ENCODE measurements around the gene HMX2.

The HMX2 gene

DNA sequence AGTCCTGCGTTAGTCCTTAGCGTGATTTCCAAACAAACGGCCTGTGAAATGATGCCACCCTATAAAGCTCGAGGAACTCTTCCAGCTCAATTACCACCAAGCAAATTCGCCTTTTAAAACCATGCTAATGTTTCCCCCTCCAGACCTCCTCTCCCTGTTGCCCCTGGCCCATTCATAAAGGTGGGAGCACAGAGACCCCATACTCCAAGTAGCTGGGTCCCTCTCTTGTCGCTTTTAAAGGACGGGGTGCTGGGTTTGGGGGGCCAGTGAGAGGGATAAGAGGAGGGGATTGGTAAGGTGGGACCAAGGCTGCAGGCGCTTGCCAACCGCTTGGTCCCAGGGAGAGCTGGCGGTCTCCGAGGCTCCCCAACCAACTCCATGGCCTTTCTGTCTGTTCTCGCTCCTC lies 1.2 kb downstream of the HMX2 start:
- TF ChIP-seq, protein P1, sequence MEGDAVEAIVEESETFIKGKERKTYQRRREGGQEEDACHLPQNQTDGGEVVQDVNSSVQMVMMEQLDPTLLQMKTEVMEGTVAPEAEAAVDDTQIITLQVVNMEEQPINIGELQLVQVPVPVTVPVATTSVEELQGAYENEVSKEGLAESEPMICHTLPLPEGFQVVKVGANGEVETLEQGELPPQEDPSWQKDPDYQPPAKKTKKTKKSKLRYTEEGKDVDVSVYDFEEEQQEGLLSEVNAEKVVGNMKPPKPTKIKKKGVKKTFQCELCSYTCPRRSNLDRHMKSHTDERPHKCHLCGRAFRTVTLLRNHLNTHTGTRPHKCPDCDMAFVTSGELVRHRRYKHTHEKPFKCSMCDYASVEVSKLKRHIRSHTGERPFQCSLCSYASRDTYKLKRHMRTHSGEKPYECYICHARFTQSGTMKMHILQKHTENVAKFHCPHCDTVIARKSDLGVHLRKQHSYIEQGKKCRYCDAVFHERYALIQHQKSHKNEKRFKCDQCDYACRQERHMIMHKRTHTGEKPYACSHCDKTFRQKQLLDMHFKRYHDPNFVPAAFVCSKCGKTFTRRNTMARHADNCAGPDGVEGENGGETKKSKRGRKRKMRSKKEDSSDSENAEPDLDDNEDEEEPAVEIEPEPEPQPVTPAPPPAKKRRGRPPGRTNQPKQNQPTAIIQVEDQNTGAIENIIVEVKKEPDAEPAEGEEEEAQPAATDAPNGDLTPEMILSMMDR (IDR thresholded peaks at IDR 0.05; ENCODE audit: low read depth, low read length): no peak
- no peak overlapping the region for H3K4me3 ChIP-seq (replicated peaks in 1 of 2; ENCODE audit: low read depth in 2 of 2, low read length in 2 of 2)
- DNase-seq (ENCODE audit: low read depth in 2 of 2): no peak

DNA sequence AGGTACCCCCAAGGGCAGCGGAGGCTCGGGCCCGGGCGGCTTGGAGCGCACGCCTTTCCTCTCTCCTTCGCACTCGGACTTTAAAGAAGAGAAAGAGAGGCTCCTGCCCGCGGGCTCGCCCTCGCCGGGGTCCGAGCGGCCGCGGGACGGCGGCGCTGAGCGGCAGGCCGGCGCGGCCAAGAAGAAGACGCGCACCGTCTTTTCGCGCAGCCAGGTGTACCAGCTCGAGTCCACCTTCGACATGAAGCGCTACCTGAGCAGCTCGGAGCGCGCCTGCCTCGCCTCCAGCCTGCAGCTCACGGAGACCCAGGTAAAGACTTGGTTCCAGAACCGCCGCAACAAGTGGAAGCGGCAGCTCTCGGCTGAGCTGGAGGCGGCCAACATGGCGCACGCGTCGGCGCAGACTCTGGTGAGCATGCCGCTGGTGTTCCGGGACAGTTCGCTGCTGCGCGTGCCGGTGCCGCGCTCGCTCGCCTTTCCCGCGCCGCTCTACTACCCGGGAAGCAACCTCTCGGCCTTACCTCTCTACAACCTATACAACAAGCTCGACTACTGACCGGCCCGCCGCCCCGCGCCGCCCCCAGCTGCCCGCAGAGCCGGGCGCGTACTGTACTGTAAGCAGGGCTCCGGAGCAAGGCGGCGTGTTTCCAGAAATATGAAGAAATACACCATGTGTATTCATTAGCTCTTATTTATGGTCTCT lies 1.8 kb downstream of the HMX2 start:
- TF ChIP-seq, protein P1 (IDR thresholded peaks at IDR 0.05; ENCODE audit: low read depth, low read length): no peak
- peak overlapping the region; percentile 28 to 36 for H3K4me3 ChIP-seq (replicated peaks in 1 of 2; ENCODE audit: low read depth in 2 of 2, low read length in 2 of 2)
- DNase-seq (ENCODE audit: low read depth in 2 of 2): peak in 1 of 2 donors; percentile 45

DNA sequence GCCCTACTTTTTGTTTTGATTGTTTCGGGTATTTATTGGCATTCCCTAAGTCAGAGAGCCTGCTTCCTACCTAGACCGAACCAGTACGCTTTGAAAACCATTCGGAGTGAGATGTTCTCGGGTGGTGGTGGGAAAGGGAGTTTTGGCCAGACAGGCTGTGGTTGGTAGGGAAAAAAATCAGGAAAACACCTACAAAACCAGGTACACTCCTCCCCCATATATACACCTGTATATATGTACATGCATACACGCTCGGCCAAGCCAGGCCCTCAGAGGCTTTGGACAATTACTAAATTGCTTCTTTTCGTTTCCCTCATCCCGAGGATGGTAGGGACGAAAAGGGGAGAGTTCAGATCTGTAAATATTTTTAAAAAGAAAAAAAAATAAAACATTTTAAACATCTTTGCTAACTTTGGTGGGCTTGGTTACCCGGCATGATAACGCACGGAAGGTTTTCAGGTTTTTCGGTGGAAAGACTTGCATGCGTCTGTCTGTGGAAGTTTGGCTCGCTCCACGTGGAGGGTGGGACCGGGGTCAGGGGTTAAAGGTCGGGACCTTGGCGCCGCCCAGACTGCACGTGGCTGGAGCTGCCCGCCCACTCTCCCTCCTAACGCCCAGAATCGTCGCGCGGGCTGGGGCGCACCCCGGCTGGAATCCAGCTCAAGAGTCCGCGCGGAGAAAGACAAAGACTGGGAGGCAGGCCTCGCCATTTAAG lies 2.5 kb downstream of the HMX2 start:
- no peak overlapping the region for H3K4me3 ChIP-seq (replicated peaks in 1 of 2; ENCODE audit: low read depth in 2 of 2, low read length in 2 of 2)
- TF ChIP-seq, protein P1 (IDR thresholded peaks at IDR 0.05; ENCODE audit: low read depth, low read length): no peak
- DNase-seq (ENCODE audit: low read depth in 2 of 2): no peak

DNA sequence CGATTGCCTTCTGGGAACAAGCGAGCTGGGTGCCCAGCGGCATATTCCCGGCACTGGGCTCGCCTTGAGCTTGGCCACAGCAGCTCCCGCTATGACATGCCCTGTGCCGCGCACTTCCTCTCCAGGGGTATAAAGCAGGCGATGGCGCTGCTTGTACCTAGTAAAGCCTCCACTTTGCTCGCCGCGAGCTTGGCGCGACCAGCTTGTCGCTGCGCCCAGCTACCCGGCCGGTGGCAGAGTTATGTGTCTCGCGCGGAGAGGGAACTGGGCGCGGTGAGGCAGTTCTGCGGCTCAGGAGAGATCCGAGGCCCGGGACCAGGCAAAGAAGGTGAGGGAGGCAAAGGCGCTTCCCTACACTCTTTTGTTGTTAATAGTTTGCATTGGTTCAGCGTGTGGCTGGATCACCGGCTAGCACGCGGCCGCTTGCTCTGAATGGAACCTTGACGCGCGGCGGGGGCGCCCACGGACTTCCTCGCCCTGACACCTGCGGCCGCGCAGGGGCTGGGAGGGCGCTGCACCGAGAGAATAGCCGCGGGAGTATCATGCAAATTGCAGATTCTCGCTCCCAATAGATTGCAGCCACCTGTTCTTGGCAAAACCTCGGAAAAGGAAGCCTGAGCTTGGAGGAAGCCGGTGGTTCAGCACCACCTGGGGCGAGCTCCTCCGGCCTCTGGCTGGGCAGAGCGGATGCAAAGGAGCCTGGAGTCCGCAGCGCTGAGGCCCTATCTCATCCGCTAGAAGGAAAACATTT lies 3.2 kb downstream of the HMX2 start:
- no peak overlapping the region for H3K4me3 ChIP-seq (replicated peaks in 1 of 2; ENCODE audit: low read depth in 2 of 2, low read length in 2 of 2)
- no peak for DNase-seq (ENCODE audit: low read depth in 2 of 2)
- TF ChIP-seq, protein P1 (IDR thresholded peaks at IDR 0.05; ENCODE audit: low read depth, low read length): no peak

DNA sequence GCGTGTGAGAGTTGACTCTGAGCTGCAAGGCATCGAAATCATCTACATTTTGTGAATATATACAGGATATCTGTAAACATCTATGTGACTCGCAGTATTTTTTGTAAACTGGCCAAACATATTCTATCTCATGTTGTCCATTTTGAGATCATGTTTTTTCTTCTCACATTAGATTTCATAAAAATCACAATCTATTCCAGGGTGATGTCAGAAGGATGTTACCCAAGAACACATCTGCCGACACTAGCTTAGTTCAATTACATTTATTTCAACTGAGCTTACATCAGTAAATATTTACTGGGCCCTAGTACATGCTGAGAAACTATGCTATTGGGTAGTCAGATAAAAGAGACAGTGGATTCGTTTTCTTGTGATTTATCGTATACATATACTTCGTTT lies 3.8 kb downstream of the HMX2 start:
- DNase-seq (ENCODE audit: low read depth in 2 of 2): no peak
- H3K4me3 ChIP-seq (replicated peaks in 1 of 2; ENCODE audit: low read depth in 2 of 2, low read length in 2 of 2): no peak overlapping the region
- TF ChIP-seq, protein P1 (IDR thresholded peaks at IDR 0.05; ENCODE audit: low read depth, low read length): no peak

DNA sequence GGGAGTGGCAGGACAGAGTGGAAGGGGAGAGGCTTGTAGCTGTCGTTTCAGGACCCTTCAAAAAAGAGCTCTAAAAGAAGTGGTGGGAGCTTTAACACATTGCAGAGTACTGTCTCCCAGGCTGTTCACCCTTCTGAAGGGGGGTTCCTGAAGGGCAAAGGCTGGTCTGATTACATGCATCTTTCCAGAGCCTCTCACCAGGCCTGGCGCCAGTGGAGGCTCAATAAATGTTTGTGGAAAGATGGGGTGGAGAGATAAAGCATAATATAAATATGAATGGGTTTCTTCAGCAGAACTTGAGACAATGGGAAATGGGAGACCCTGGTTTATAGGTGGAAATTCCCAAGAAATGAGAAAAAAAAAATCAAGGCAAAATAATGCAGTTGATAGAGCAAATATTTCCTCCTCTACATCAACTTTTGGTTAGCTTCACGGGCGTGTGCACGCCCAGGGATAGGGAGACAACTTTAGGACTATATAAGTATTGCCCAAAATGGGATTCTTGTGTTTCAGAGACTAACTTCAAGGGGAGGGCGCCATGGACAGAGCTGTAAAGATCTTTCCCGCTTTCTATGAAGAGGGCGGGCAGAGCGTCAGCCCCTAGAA lies 5.7 kb downstream of the HMX2 start:
- H3K4me3 ChIP-seq (replicated peaks in 1 of 2; ENCODE audit: low read depth in 2 of 2, low read length in 2 of 2): no peak overlapping the region
- TF ChIP-seq, protein P1 (IDR thresholded peaks at IDR 0.05; ENCODE audit: low read depth, low read length): no peak
- DNase-seq (ENCODE audit: low read depth in 2 of 2): no peak
